Prostate gland (tissue), 2 donors: ENCODE data around the gene ENTPD8. TPM values are rescaled to one million over a fixed set of nuclear protein-coding genes. Genes with fewer than 3 reads are reported as not detected.

Experiments used
- DNase-seq: peaks from one replicate; pipeline ENCODE4 v3.0.0-alpha.2; 2019; ENCODE audit warnings: low spot score
- H3K27ac ChIP-seq, 2 donors: fragments of 200-600 bp; sonication (generic); 2 replicates each; pipeline ENCODE4 v1.5.1; 2017 to 2019
- H3K27me3 ChIP-seq: fragments of 200-600 bp; sonication (generic); replicated peaks from 2 replicates; pipeline ENCODE4 v1.5.1; 2019; ENCODE audit not compliant: insufficient read depth
- H3K36me3 ChIP-seq, 2 donors: fragments of 200-600 bp; sonication (generic); 1 replicate in 1 of 2; 2 replicates in 1 of 2; pipeline versions ENCODE4 v1.5.1 to v1.8.1; 2017 to 2019
- H3K4me1 ChIP-seq: fragments of 200-600 bp; sonication (generic); replicated peaks from 2 replicates; pipeline ENCODE4 v1.5.1; 2019
- H3K4me3 ChIP-seq, 2 donors: fragments of 200-600 bp; sonication (generic); 2 replicates each; pipeline ENCODE4 v1.5.1; 2017 to 2019
- H3K9me3 ChIP-seq: fragments of 200-600 bp; sonication (generic); 2 replicates; pipeline ENCODE4 v1.5.1; 2017
- CTCF ChIP-seq, 4 experiments: fragments of 200-600 bp in 2 of 4; fragments of 450-650 bp in 2 of 4; sonication (generic) in 2 of 4; IDR thresholded peaks; 1 replicate in 3 of 4; 2 replicates in 1 of 4; pipeline ENCODE4 v1.5.1; 2016 to 2019; ENCODE audit warnings: antibody characterized with exemption in 4 of 4, mild to moderate bottlenecking in 2 of 4, moderate library complexity in 2 of 4
- POLR2A ChIP-seq: fragments of 450-650 bp; IDR thresholded peaks from one replicate; pipeline ENCODE4 v1.6.1; 2016; ENCODE audit warnings: antibody characterized with exemption, mild to moderate bottlenecking
- POLR2AphosphoS5 ChIP-seq: sonication (generic); formaldehyde crosslinking; IDR thresholded peaks from one replicate; pipeline ENCODE4 v1.6.1; 2017; ENCODE audit warnings: antibody characterized with exemption
- WGBS: methylation state at CpG from one replicate; pipeline ENCODE4 v1.1.5; 2018; 5-methylcytosine and 5-hydroxymethylcytosine counted together
- intact Hi-C: fragments of 100-400 bp; cut with DNase I; formaldehyde crosslinking; loops from one replicate; pipeline ENCODE4 v1.14.2; 2022
- total RNA-seq, 2 donors: library from RNA; depleted of rRNA; stranded (reverse); fragments of >200 nt; gene quantifications; one replicate each; pipeline ENCODE4 v1.1.0, GENCODE V29; 2016

Gene ENTPD8
- total RNA-seq, 2 donors from 2014 or later, result 1.8 TPM

GRCh38 chr9:137416563-137417151 lies 24.5 kb downstream of the ENTPD8 start:
- Histone ChIP-seq H3K4me1 (no peaks in the 10 kb centered on the region), H3K27ac (no peak overlapping the region), H3K4me3 (no peak overlapping the region), H3K27me3 (no peaks in the 10 kb centered on the region), H3K9me3 (no peaks in the 10 kb centered on the region), H3K36me3 (no peaks in the 10 kb centered on the region)
- intact Hi-C loops, result no loop called here
- no peak for TF ChIP-seq CTCF (IDR thresholded peaks at IDR 0.05)
- no peak for TF ChIP-seq POLR2AphosphoS5
- no peak for TF ChIP-seq POLR2A
- DNase-seq, result no peak
- 86% methylated on average over 45 of the region's 45 CpGs for WGBS

- no peak for DNase-seq
- intact Hi-C loops, result no loop called here
- Histone ChIP-seq H3K36me3 (no peaks in the 10 kb centered on the region), H3K4me3 (no peak overlapping the region), H3K27ac (no peak overlapping the region), H3K4me1 (no peaks in the 10 kb centered on the region), H3K27me3 (no peaks in the 10 kb centered on the region), H3K9me3 (no peaks in the 10 kb centered on the region)
- TF ChIP-seq POLR2AphosphoS5, result no peak
- no peak for TF ChIP-seq CTCF (IDR thresholded peaks at IDR 0.05)
- no peak for TF ChIP-seq POLR2A
- 93% methylated on average over 23 of the region's 23 CpGs for WGBS
Observed at GRCh38 chr9:137416006-137416562, 25.1 kb downstream of the ENTPD8 start.

- Histone ChIP-seq H3K27ac (no peak overlapping the region), H3K9me3 (no peaks in the 10 kb centered on the region), H3K36me3 (no peaks in the 10 kb centered on the region), H3K4me1 (no peaks in the 10 kb centered on the region), H3K4me3 (no peak overlapping the region), H3K27me3 (no peaks in the 10 kb centered on the region)
- intact Hi-C loops, result no loop called here
- no peak for TF ChIP-seq POLR2A
- TF ChIP-seq CTCF (IDR thresholded peaks at IDR 0.05), result no peak
- no peak for TF ChIP-seq POLR2AphosphoS5
- DNase-seq, result no peak
- WGBS, result 94% methylated on average over 5 of the region's 5 CpGs
Observed at GRCh38 chr9:137415451-137415850, 25.7 kb downstream of the ENTPD8 start.

GRCh38 chr9:137412431-137412830 lies 28.7 kb downstream of the ENTPD8 start:
- H3K27me3 ChIP-seq, result no peaks in the 10 kb centered on the region
- no peaks in the 10 kb centered on the region for H3K9me3 ChIP-seq
- 79% methylated on average over 10 of the region's 10 CpGs for WGBS
- H3K36me3 ChIP-seq, result no peaks in the 10 kb centered on the region
- DNase-seq, result no peak
- H3K4me3 ChIP-seq, result no peak overlapping the region
- no peak overlapping the region for H3K27ac ChIP-seq
- no peaks in the 10 kb centered on the region for H3K4me1 ChIP-seq
- intact Hi-C loops, result no loop called here
- TF ChIP-seq POLR2AphosphoS5 (no peak), CTCF (IDR thresholded peaks at IDR 0.05) (no peak), POLR2A (no peak)
